Glomerular endothelial cell (primary cell): Measurements from ENCODE around the gene ARID5B. TPM values are rescaled to one million over a fixed set of nuclear protein-coding genes. Genes with fewer than 3 reads are reported as not detected.

Source experiments
- DNase-seq: peaks from one replicate; pipeline ENCODE4 v3.0.0-alpha.2; 2011; ENCODE audit warnings: low read depth, low spot score; ENCODE audit errors: extremely low read depth
- total RNA-seq: library from RNA; depleted of rRNA; stranded (reverse); fragments of >200 nt; gene quantifications from 2 replicates; pipeline ENCODE4 v1.2.3, GENCODE V29; 2015

Gene ARID5B
- total RNA-seq, 1 donor from 2014 or later = 9.9 TPM

DNA sequence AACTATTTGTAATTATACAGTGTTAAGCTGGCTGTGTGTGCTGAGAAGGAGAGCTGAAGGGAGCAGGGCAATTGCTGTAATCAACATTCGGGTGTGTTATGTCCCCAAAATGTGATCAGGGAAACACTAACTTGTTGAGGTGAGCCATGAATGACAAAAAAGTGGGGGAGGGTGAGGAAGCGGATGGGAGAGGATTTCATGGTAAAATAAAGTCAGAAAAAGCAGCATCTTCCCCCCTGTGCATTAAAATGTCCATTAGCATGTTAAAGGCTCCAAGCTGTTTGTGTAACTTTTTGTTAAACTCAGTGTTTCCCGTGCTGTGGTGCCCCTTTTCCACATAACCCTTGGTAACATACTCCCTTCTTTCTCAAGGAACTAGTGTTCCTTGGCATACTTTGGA is 84.9 kb downstream of the ARID5B start:
- DNase-seq = no peak

GRCh38 chr10:61986788-61987492 is 85.4 kb downstream of the ARID5B start:
- no peak for DNase-seq

DNA sequence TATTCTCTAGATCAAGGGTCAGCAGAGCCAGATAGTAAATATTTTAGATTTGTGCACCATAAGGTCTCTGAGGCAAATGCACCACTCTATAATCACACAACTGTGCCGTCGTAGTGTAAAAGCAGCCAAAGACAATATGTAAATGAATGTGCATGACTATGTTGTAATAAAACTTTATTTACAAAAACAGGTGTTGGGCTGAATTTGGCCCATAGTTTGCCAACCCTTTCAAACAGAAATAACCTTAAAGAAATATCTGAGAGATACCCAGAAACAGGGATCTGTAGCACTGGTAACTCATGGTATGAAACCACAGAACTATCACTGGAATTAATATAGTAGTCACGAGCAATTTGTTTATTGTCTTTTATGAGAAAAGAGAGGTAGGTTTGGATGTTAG is 86.0 kb downstream of the ARID5B start:
- no peak for DNase-seq

GRCh38 chr10:61987951-61988379 is 86.5 kb downstream of the ARID5B start:
- no peak for DNase-seq

GRCh38 chr10:61989995-61990760 is 88.7 kb downstream of the ARID5B start:
- no peak for DNase-seq

DNA sequence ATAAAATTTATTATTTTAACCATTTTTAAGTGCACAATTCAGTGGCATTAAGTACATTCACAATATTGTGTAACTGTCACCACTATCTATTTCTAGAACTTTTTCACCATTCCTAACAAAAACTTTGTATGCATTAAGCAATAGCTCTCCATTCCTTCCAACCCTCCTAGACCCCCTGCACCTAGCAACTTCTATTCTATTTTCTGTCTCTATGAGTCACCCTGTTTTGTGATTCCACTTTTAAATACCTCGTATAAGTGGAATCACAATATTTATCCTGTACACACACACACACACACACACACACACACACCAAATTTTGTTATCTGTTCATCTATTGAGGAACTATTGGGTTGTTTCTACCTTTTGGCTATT is 89.2 kb downstream of the ARID5B start:
- no peak for DNase-seq

DNA sequence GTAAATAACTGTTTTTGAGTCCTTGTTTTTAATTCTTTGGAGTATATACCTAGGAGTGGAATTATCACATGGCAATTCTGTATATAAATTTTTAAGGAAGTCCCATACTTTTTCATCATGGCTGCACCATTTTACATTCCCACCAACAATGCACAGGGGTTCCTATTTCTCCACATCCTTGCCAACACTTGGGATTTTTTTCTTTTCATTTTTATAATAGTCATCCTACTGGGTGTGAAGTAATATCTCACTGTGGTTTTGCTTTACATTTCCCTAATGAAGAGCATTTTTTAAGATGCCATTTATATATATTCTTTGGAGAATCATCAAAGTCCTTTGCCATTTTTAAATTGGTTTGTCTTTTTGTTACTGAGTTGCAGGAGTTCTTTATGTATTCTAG is 89.7 kb downstream of the ARID5B start:
- DNase-seq = no peak

DNA sequence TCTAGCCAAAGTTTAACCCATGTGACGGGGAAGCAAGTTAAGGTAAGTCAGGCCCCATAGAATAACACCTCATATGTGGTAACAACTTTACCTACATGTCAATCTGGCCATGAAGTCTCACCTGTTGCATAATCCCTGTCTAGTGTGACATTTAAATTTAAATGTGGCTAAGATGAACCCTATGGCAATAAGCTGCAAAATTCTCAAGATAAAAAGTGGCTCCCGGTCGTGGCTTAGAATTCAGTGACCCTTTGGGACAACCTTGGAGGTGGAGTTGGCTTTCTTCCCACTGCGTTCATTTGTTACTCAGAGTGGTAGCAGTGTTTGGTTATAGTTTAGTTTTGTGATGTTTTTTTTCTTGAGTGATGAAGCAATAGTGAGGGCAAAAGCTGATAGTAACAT is 90.6 kb downstream of the ARID5B start:
- DNase-seq = no peak

DNA sequence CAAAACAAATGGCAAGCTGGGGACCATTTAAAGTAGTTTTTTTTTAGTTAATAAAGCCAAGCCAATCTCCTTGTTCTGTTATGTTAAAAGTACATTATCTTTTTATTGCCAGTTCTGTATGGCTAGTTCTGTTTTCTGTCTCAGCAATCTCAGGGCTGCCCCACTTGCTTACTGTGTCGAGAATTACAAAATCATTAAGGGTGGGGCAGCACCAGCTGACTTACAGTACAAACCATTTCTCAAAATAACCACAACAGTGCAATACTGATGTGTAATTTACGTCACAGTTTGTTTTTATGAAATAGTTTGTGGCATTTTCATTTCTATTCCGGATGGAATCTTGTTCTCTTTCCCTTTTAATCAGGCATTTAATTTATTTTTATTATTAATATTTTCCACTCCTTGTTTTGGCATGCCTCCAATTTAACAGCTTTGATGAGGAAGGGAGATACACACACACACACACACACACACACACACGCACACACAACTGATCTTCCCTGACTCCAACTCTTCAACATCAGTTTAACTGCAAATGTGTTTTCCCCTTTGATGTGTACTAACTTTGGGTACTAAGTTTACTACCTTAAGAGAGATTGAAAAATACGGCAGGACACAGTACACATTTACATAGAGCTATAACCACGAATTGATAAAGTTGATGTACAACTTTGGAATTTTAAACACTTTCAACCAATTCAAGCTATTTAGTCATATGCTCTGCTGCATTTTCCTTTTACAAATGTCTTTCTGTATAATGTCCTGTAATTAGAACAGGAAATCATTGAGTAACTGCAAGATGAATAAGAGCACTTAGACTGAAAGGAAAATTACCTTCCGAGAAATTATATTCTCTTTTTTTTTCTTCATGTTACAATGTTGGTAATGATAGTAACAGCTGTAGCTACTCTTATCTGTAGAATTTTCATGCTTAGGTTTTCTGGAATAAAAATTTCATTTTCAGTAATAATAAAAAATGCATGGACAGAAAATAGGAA is 91.5 kb downstream of the ARID5B start:
- DNase-seq = peak; percentile 31

GRCh38 chr10:61993711-61994401 is 92.4 kb downstream of the ARID5B start:
- peak; percentile 48 for DNase-seq

- DNase-seq = no peak
Measured at GRCh38 chr10:61994405-61995219, 93.1 kb downstream of the ARID5B start.

DNA sequence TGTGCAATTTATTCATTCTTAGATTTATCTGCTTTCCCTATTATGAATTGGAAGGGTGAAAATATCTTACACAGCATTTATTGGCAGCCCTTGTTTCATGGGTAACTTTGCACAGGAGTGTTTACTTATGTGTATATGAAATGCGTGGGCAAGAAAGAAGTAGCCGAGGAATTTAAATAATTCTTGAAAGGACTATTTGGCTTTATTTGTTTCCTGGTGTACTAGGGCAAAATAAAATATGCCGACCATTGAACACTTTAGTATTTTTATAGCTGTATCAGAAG is 93.7 kb downstream of the ARID5B start:
- DNase-seq = no peak

GRCh38 chr10:61998937-61999336 is 97.4 kb downstream of the ARID5B start:
- DNase-seq = no peak

- DNase-seq = no peak
Measured at GRCh38 chr10:62000037-62000603, 98.6 kb downstream of the ARID5B start.

- DNase-seq = no peak
Measured at GRCh38 chr10:62000726-62001125, 99.2 kb downstream of the ARID5B start.

GRCh38 chr10:62001898-62002297 is 100.4 kb downstream of the ARID5B start:
- DNase-seq = no peak

- no peak for DNase-seq
Measured at GRCh38 chr10:62002753-62003152, 101.3 kb downstream of the ARID5B start.

- DNase-seq = no peak
Measured at GRCh38 chr10:62004042-62004441, 102.5 kb downstream of the ARID5B start.

- DNase-seq = no peak
Measured at GRCh38 chr10:62005281-62005680, 103.8 kb downstream of the ARID5B start.

GRCh38 chr10:62005687-62006086 is 104.2 kb downstream of the ARID5B start:
- DNase-seq = no peak
